GM11168 (cell line): Measurements from ENCODE around the gene SARS2.
"Not testable (repeated sequence)": the region's sequence is repeated elsewhere in the genome, so short reads cannot be mapped to it uniquely, and the experiment has no call there.

Source experiments
- in situ Hi-C: fragments of 300-500 bp; cut with MboI; formaldehyde crosslinking; loops from one replicate; pipeline ENCODE4 v1.12.0; 2022; ENCODE audit warnings: low sequenced_read_pairs; ENCODE audit not compliant: unreplicated experiment

Gene SARS2

GRCh38 chr19:38929929-38930775 lies at the start of gene SARS2:
SARS2 (minus strand) TSS chr19:38930763; CDS start chr19:38930736, 27 bp downstream.
- in situ Hi-C loops, result no loop called here

GRCh38 chr19:38979812-38980211 lies 49.2 kb upstream of the SARS2 start:
- in situ Hi-C loops, result no loop called here

GRCh38 chr19:38978326-38978689 lies 47.7 kb upstream of the SARS2 start:
- in situ Hi-C loops, result no loop called here

GRCh38 chr19:38977445-38978325 lies 47.1 kb upstream of the SARS2 start:
- in situ Hi-C loops, result no loop called here

- in situ Hi-C loops, result no loop called here
These were observed 45.3 kb upstream of the SARS2 start for GRCh38 chr19:38975861-38976271.

GRCh38 chr19:38975214-38975860 lies 44.8 kb upstream of the SARS2 start, which contains the start of gene FBXO17:
FBXO17 (minus strand) TSS chr19:38975742; CDS start chr19:38950319, 25,423 bp downstream.
- in situ Hi-C loops, result no loop called here

- in situ Hi-C loops, result no loop called here
These were observed 44.2 kb upstream of the SARS2 start for GRCh38 chr19:38974624-38975213.

- in situ Hi-C loops, result no loop called here
These were observed 41.1 kb upstream of the SARS2 start for GRCh38 chr19:38971672-38972071.

- in situ Hi-C loops, result no loop called here
These were observed 40.3 kb upstream of the SARS2 start for GRCh38 chr19:38970664-38971532.

GRCh38 chr19:38966149-38966548 lies 35.6 kb upstream of the SARS2 start:
- in situ Hi-C loops, result not testable (repeated sequence)

GRCh38 chr19:38964738-38965137 lies 34.2 kb upstream of the SARS2 start:
- in situ Hi-C loops, result no loop called here

- in situ Hi-C loops, result loop anchor here (10.0 kb wide), 1 partner anchor 375 kb away; the partner anchor contains the start of gene GMFG
These were observed 29.1 kb upstream of the SARS2 start for GRCh38 chr19:38959618-38960017.

- in situ Hi-C loops, result loop anchor here (10.0 kb wide), 1 partner anchor 376 kb away; the partner anchor contains the start of gene GMFG
These were observed 27.7 kb upstream of the SARS2 start for GRCh38 chr19:38958301-38958700.

GRCh38 chr19:38956264-38956663 lies 25.7 kb upstream of the SARS2 start:
- in situ Hi-C loops, result loop anchor here (10.0 kb wide), 1 partner anchor 379 kb away; the partner anchor contains the start of gene GMFG

- in situ Hi-C loops, result loop anchor here (10.0 kb wide), 1 partner anchor 381 kb away; the partner anchor contains the start of gene GMFG
These were observed 23.1 kb upstream of the SARS2 start for GRCh38 chr19:38953677-38954076.

GRCh38 chr19:38952395-38953165 lies 22.0 kb upstream of the SARS2 start:
- in situ Hi-C loops, result loop anchor here (10.0 kb wide), 1 partner anchor 382 kb away; the partner anchor contains the start of gene GMFG

- in situ Hi-C loops, result loop anchor here (10.0 kb wide), 1 partner anchor 384 kb away; the partner anchor contains the start of gene GMFG
These were observed 20.6 kb upstream of the SARS2 start for GRCh38 chr19:38951187-38951586.
